Mesenchymal stem cell (in vitro differentiated cells and primary cell): Measurements from ENCODE around the gene CD274.

Experiments
- DNase-seq: peaks from one replicate; pipeline ENCODE4 v3.0.0-alpha.2; 2013
- H2AFZ ChIP-seq: one replicate; pipeline ENCODE4 v1.6.1; 2013; ENCODE audit warnings: low read depth, mild to moderate bottlenecking, control low read depth, inconsistent platforms, low read length, moderate library complexity
- H2AK5ac ChIP-seq: 2 replicates; pipeline ENCODE4 v1.6.1; 2013; ENCODE audit warnings: low read length, moderate library complexity, mild to moderate bottlenecking, inconsistent platforms; ENCODE audit not compliant: severe bottlenecking
- H2BK120ac ChIP-seq: one replicate; pipeline ENCODE4 v1.6.1; 2013; ENCODE audit warnings: low read depth, mild to moderate bottlenecking, inconsistent platforms, low read length, moderate library complexity
- H2BK12ac ChIP-seq, 2 experiments: one replicate each; pipeline ENCODE4 v1.6.1; 2013; ENCODE audit warnings: inconsistent platforms in 2 of 2, low read length in 2 of 2, mild to moderate bottlenecking in 2 of 2, moderate library complexity in 2 of 2, control low read depth in 1 of 2
- H2BK15ac ChIP-seq: one replicate; pipeline ENCODE4 v1.6.1; 2013; ENCODE audit warnings: mild to moderate bottlenecking, low read depth, inconsistent platforms; ENCODE audit not compliant: poor library complexity, severe bottlenecking
- H2BK5ac ChIP-seq: 2 replicates; pipeline ENCODE4 v1.6.1; 2013; ENCODE audit warnings: low read depth, mild to moderate bottlenecking, low read length, control low read depth, inconsistent platforms; ENCODE audit not compliant: poor library complexity, severe bottlenecking
- H3K14ac ChIP-seq, 2 experiments: one replicate each; pipeline ENCODE4 v1.6.1; 2013; ENCODE audit warnings: inconsistent platforms in 2 of 2, low read length in 2 of 2, control low read depth in 1 of 2, mild to moderate bottlenecking in 1 of 2, moderate library complexity in 1 of 2
- H3K18ac ChIP-seq, 2 experiments: one replicate each; pipeline ENCODE4 v1.6.1; 2013; ENCODE audit warnings: inconsistent platforms in 2 of 2, low read length in 2 of 2, control low read depth in 1 of 2, low read depth in 1 of 2, mild to moderate bottlenecking in 1 of 2
- H3K23ac ChIP-seq, 2 experiments: one replicate each; pipeline ENCODE4 v1.6.1; 2013; ENCODE audit warnings: inconsistent platforms in 2 of 2, low read length in 2 of 2, mild to moderate bottlenecking in 2 of 2, moderate library complexity in 2 of 2, control low read depth in 1 of 2
- H3K27ac ChIP-seq: 2 replicates; pipeline ENCODE4 v1.5.1; 2013; ENCODE audit warnings: mild to moderate bottlenecking, moderate library complexity, low read length, control low read depth, inconsistent platforms; ENCODE audit not compliant: poor library complexity, severe bottlenecking
- H3K27me3 ChIP-seq, 2 experiments: 2 replicates each; pipeline versions ENCODE4 v1.6.1 to v1.7.0; 2013; ENCODE audit warnings: low read length in 2 of 2, mild to moderate bottlenecking in 2 of 2, moderate library complexity in 2 of 2, control low read depth in 1 of 2, inconsistent platforms in 1 of 2; ENCODE audit not compliant: control insufficient read depth in 1 of 2, insufficient read depth in 1 of 2
- H3K36me3 ChIP-seq, 2 experiments: 2 replicates each; pipeline versions ENCODE4 v1.6.1 to v1.7.0; 2013; ENCODE audit warnings: low read length in 2 of 2, control low read depth in 1 of 2, inconsistent platforms in 1 of 2, low read depth in 1 of 2, mild to moderate bottlenecking in 1 of 2; ENCODE audit not compliant: insufficient read depth in 2 of 2, control insufficient read depth in 1 of 2
- H3K4ac ChIP-seq, 2 experiments: one replicate each; pipeline ENCODE4 v1.6.1; 2013; ENCODE audit warnings: inconsistent platforms in 2 of 2, low read length in 2 of 2, mild to moderate bottlenecking in 2 of 2, moderate library complexity in 2 of 2, control low read depth in 1 of 2, low read depth in 1 of 2
- H3K4me1 ChIP-seq: 2 replicates; pipeline ENCODE4 v1.6.1; 2013; ENCODE audit warnings: low read depth, low read length, control low read depth; ENCODE audit not compliant: control insufficient read depth, insufficient read depth
- H3K4me2 ChIP-seq: 2 replicates; pipeline ENCODE4 v1.6.1; 2013; ENCODE audit warnings: low read length, mild to moderate bottlenecking, inconsistent platforms; ENCODE audit not compliant: poor library complexity, severe bottlenecking
- H3K4me3 ChIP-seq, 2 experiments: 2 replicates each; pipeline versions ENCODE4 v1.5.1 to v1.7.0; 2013; ENCODE audit warnings: low read length in 2 of 2, mild to moderate bottlenecking in 2 of 2, control low read depth in 1 of 2, low read depth in 1 of 2; ENCODE audit not compliant: insufficient read depth in 1 of 2
- H3K79me1 ChIP-seq: replicated peaks from 2 replicates; pipeline ENCODE4 v1.6.1; 2013; ENCODE audit warnings: mild to moderate bottlenecking, control low read depth, low read length, inconsistent platforms; ENCODE audit not compliant: poor library complexity, severe bottlenecking
- H3K9ac ChIP-seq: 2 replicates; pipeline ENCODE4 v1.7.0; 2013; ENCODE audit warnings: mild to moderate bottlenecking, low read length, moderate library complexity
- H3K9me3 ChIP-seq: 2 replicates; pipeline ENCODE4 v1.7.0; 2013; ENCODE audit warnings: mild to moderate bottlenecking, low read length; ENCODE audit not compliant: control insufficient read depth
- H4K8ac ChIP-seq: one replicate; pipeline ENCODE4 v1.6.1; 2013; ENCODE audit warnings: inconsistent platforms, mild to moderate bottlenecking, low read length, moderate library complexity
- H4K91ac ChIP-seq: one replicate; pipeline ENCODE4 v1.6.1; 2013; ENCODE audit warnings: mild to moderate bottlenecking, low read length, inconsistent platforms
- WGBS: methylation state at CpG from one replicate; pipeline ENCODE4 v1.1.7; 2013; ENCODE audit warnings: mixed read lengths; 5-methylcytosine and 5-hydroxymethylcytosine counted together

Gene CD274

DNA sequence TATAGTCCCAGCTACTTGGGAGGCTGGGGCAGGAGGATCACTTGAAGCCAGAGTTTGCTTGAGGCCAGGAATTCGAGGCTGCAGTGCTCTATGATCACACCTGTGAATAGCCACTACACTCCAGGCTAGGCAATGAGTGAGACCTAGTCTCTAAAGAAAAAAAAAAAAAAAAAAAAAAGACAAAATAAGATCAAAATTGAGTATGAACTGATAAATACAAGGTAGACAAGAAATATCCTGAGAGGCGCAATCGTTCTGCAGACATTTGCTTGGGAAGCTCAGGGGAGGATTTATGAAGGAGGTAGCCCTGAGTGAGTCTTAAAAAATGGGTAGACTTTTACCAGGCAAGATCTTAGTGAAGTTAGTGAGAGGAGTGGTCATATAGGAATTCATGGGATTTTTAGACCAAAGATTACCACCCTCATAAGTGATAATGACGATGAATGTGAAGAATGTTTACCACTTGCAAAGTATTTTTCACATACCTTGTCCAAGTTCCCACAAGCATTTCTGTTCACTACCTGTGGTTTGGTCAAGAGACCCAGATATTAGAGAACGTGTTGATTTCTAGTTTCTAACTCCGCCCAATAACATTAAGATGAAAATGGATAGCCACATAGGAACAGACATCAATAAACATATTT, 64.4 kb downstream of the CD274 start:
- Histone ChIP-seq H3K4me1 (peaks cover 8% of the 10 kb centered on the region), H3K27me3 (no peaks in the 10 kb centered on the region), H4K8ac (no peak overlapping the region), H3K4me3 (no peak overlapping the region), H3K4me2 (no peak overlapping the region), H3K9me3 (no peaks in the 10 kb centered on the region), H3K9ac (no peak overlapping the region), H3K36me3 (peaks cover 0 to 8% of the 10 kb centered on the region in 2 experiments), H2AK5ac (no peak overlapping the region), H2BK5ac (no peak overlapping the region), H3K4ac (no peak overlapping the region), H2AFZ (no peak overlapping the region), H3K27ac (no peak overlapping the region), H2BK120ac (no peak overlapping the region), H3K18ac (no peak overlapping the region), H3K23ac (no peak overlapping the region), H3K79me1 (peaks cover 16% of the 10 kb centered on the region), H2BK15ac (no peak overlapping the region), H2BK12ac (no peak overlapping the region), H3K14ac (no peak overlapping the region), H4K91ac (no peak overlapping the region)
- WGBS = 95% methylated on average over 3 of the region's 6 CpGs
- no peak for DNase-seq

DNA sequence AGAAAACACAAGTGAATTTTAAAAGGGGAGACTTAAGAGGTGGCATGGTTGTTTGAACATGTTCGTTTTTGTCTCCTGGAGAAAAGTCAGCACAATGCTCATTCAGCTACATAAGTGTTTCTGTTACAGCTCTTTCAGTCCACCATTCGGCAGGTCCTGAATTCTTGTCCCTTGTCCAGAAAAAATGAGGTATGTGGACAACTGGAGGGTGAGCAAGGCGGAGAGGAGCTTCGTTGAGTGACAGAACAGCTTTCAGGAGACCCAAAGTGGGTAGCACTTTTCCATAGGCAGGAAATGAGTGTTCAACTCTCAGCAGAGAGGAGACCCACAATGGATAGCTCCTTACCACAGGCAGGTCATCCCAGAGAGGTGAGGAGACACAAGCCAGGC, 64.9 kb downstream of the CD274 start:
- peaks cover 7% of the 10 kb centered on the region for H3K4me1 ChIP-seq
- peaks cover 0 to 8% of the 10 kb centered on the region in 2 experiments for H3K36me3 ChIP-seq
- no peak overlapping the region for H3K9ac ChIP-seq
- no peak overlapping the region for H2BK15ac ChIP-seq
- no peak overlapping the region for H4K8ac ChIP-seq
- peak overlapping the region; percentile 67 for H2AK5ac ChIP-seq
- DNase-seq = no peak
- no peaks in the 10 kb centered on the region for H3K9me3 ChIP-seq
- H2BK12ac ChIP-seq = no peak overlapping the region
- 88% methylated on average over 4 of the region's 4 CpGs for WGBS
- peak overlapping the region in 1 of 2 experiments; percentile 49 for H3K4ac ChIP-seq
- H3K4me2 ChIP-seq = no peak overlapping the region
- H3K79me1 ChIP-seq = peaks cover 16% of the 10 kb centered on the region
- H2BK5ac ChIP-seq = no peak overlapping the region
- no peak overlapping the region for H3K18ac ChIP-seq
- no peak overlapping the region for H2BK120ac ChIP-seq
- H3K14ac ChIP-seq = no peak overlapping the region
- H3K23ac ChIP-seq = no peak overlapping the region
- no peak overlapping the region for H2AFZ ChIP-seq
- no peak overlapping the region for H3K4me3 ChIP-seq
- no peaks in the 10 kb centered on the region for H3K27me3 ChIP-seq
- peak overlapping the region; percentile 34 for H3K27ac ChIP-seq
- peak overlapping the region; percentile 31 for H4K91ac ChIP-seq

DNA sequence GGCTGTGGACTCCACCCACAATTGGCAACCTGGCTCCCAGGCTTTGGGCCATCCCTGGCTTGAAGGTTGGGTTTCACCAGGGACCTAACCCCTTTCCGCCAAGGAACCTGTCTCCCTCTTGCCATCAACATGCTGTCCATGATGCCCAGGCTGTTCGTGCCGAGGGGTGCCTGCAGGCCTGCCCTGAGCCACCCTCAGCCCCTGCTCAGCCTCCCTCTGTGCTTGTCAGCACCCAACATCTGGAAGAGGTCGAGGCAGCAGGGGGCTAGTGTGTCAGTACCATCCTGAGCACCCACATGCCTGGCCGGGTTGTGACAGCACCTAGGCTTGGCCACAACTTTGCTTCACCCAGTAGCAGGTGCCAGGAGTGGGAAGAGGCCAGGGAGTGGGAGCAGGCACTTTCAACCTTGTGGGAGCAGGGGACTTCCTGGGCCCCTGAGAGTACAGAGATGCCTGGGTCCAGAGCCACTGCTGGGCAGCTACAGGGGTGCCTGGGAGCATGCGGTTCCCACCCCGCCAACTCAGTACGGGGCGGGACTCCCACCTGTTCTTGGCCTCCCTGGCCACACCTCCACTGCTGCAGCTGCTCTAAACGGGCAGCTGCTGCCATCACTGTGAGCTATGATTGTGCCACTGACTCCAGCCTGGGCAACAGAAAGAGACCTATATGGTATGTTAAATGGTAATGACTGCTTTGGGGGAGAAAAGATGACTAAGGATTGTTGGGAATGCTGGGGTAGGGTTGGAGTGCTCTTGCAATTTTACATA, 66.3 kb downstream of the CD274 start:
- WGBS = 97% methylated on average over 10 of the region's 10 CpGs

DNA sequence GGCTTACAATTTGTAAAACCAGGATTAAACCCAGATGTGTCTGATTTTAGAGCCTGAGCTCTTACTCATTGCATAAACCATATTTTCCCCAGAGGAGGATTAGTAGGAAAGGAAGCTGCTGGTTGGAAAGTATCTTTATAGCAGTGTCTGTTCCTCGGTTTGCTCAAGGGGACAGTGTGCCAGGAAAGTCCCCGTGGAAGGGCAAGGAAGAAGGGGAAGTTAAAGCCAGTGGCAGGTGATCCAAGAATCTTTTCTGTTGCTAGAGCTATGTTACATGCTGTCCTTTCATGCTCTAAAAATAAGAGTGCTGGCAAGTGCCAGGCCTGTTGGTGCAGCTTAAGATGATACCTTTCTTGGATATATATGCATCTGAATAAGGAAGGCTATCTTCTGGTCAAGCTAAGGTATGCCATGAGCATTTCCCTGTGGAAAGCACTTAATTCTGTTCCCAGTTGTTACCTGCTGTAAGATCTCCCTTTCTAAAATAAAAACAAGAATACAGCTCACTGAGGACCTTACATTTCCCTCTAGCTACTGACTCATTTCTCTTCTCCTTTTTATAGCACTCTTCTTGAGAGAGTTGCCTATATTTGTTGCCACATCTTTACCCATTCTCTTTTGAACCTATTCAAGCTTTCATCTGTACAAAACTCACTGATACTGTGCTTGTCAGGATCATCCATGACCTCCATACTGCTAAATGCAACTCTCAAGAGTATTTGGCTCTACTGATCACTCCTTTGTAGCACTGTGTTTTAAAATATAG, 68.0 kb downstream of the CD274 start:
- Histone ChIP-seq H3K4me1 (peaks cover 3% of the 10 kb centered on the region), H3K4me2 (no peak overlapping the region), H3K4me3 (peak overlapping the region in 1 of 2 experiments; percentile 51), H3K4ac (no peak overlapping the region), H3K36me3 (peaks cover 8 to 11% of the 10 kb centered on the region in 2 experiments), H3K27me3 (no peaks in the 10 kb centered on the region), H3K9me3 (no peaks in the 10 kb centered on the region), H3K27ac (no peak overlapping the region), H2AK5ac (no peak overlapping the region), H2BK120ac (no peak overlapping the region), H3K9ac (no peak overlapping the region), H3K18ac (no peak overlapping the region), H4K8ac (no peak overlapping the region), H4K91ac (no peak overlapping the region), H3K14ac (no peak overlapping the region), H3K79me1 (peaks cover 16% of the 10 kb centered on the region), H2BK12ac (no peak overlapping the region), H2BK5ac (no peak overlapping the region), H3K23ac (no peak overlapping the region), H2AFZ (no peak overlapping the region), H2BK15ac (no peak overlapping the region)
- DNase-seq = no peak
- WGBS = 63% methylated on average over 2 of the region's 2 CpGs

More for the DNA sequence above, 66.3 kb downstream of the CD274 start:
- Histone ChIP-seq H3K4me3 (no peak overlapping the region), H3K4ac (no peak overlapping the region), H3K4me1 (peaks cover 6% of the 10 kb centered on the region), H3K14ac (no peak overlapping the region), H2AK5ac (no peak overlapping the region), H2BK120ac (no peak overlapping the region), H3K23ac (no peak overlapping the region), H3K27ac (no peak overlapping the region), H2BK12ac (no peak overlapping the region), H4K8ac (no peak overlapping the region), H3K79me1 (peaks cover 20% of the 10 kb centered on the region), H3K18ac (no peak overlapping the region), H3K9ac (no peak overlapping the region), H3K27me3 (no peaks in the 10 kb centered on the region), H4K91ac (no peak overlapping the region), H2BK15ac (no peak overlapping the region), H3K4me2 (no peak overlapping the region), H2AFZ (no peak overlapping the region), H2BK5ac (no peak overlapping the region), H3K9me3 (no peaks in the 10 kb centered on the region), H3K36me3 (peaks cover 0 to 8% of the 10 kb centered on the region in 2 experiments)
- DNase-seq = no peak
